ENCODE measurements around the gene RNU5D-1. TPM values are rescaled to one million over a fixed set of nuclear protein-coding genes. Genes with fewer than 3 reads are reported as not detected.

RNU5D-1 gene
- total and polyA plus RNA-seq, 2 of the 13 experiments (the other 11 are each of a cell fraction or from before 2014, with no cell fraction given), result 165 TPM; not detected in 1

GRCh38 chr1:44739307-44740178 is 8.6 kb upstream of the RNU5D-1 start, which contains the start of gene KIF2C (continued):
- TF ChIP-seq RNF219 (CRISPR knock-in tag; IDR thresholded peaks at IDR 0.05) (no peak), SP4 (CRISPR knock-in tag; IDR thresholded peaks at IDR 0.05) (peak; percentile 97), FLYWCH1 (CRISPR knock-in tag; IDR thresholded peaks at IDR 0.05) (no peak), ZNF615 (CRISPR knock-in tag; IDR thresholded peaks at IDR 0.05; ENCODE audit: borderline replicate concordance) (no peak), GABPA (IDR thresholded peaks at IDR 0.05; ENCODE audit: low read depth, low read length) (peak; percentile 47; the same call in 1 of the 2 replicates), GABPA (CRISPR knock-in tag; IDR thresholded peaks at IDR 0.05; ENCODE audit: low read depth) (peak; percentile 91), ZNF646 (CRISPR knock-in tag; IDR thresholded peaks at IDR 0.05) (no peak), SNAI1 (CRISPR knock-in tag; IDR thresholded peaks at IDR 0.05; ENCODE audit: borderline replicate concordance) (no peak), SRF (IDR thresholded peaks at IDR 0.05; ENCODE audit: low read depth, low read length) (no peak; the same call in 1 of the 2 replicates), LCORL (IDR thresholded peaks at IDR 0.05) (no peak), LCORL (CRISPR knock-in tag; IDR thresholded peaks at IDR 0.05) (peak; percentile 42; the same call in 1 of the 2 replicates), ZNF552 (CRISPR knock-in tag; IDR thresholded peaks at IDR 0.05; ENCODE audit: borderline replicate concordance) (peak; percentile 57; the same call in 1 of the 2 replicates), NFRKB (IDR thresholded peaks at IDR 0.05) (no peak), ZEB1 (IDR thresholded peaks at IDR 0.05; ENCODE audit: insufficient replicate concordance, low read depth) (no peak), MIXL1 (CRISPR knock-in tag; IDR thresholded peaks at IDR 0.05) (peak; percentile 42; the same call in 1 of the 2 replicates), ZXDC (CRISPR knock-in tag; IDR thresholded peaks at IDR 0.05) (no peak), ZNF639 (CRISPR knock-in tag; conservative IDR thresholded peaks at IDR 0.05) (no peak)

Data from HepG2 (cell line).